ENCODE results near the gene PXMP4. TPM values are rescaled to one million over a fixed set of nuclear protein-coding genes. Genes with fewer than 3 reads are reported as not detected.
A peak's percentile ranks its signal among the peaks of the same experiment; 100 is the strongest.

The PXMP4 gene
- total RNA-seq, 1 donor from 2014 or later: 6.8 TPM

GRCh38 chr20:33654680-33655161 lies 65.4 kb downstream of the PXMP4 start:
- intact Hi-C loops (cut with micrococcal nuclease): no loop called here
- Mint-ChIP-seq H3K9me3 (no peaks in the 10 kb centered on the region), H3K36me3 (ENCODE audit: low read depth) (no peaks in the 10 kb centered on the region), H3K27ac (no peak overlapping the region), H3K4me1 (peaks cover 11% of the 10 kb centered on the region), H3K27me3 (no peaks in the 10 kb centered on the region), H3K4me3 (no peak overlapping the region)
- POLR2A ChIA-PET: no interaction called here
- DNase-seq (no peak), ATAC-seq (ENCODE audit: low read depth) (no peak)
- CTCF ChIA-PET: interaction anchor here (2.5 kb wide), 1 partner anchor 8 kb away, joined by 9 read pairs; the partner anchor contains the start of gene C20orf144
- no peak for TF ChIP-seq CTCF (IDR thresholded peaks at IDR 0.05)

- intact Hi-C loops (cut with micrococcal nuclease): loop anchor here (1.0 kb wide), 1 partner anchor 197 kb away; no protein-coding TSS in a partner anchor
- POLR2A ChIA-PET: interaction anchor here (1.0 kb wide), 1 partner anchor 196 kb away, joined by 4 read pairs; no protein-coding TSS in a partner anchor
- Mint-ChIP-seq H3K27ac (no peak overlapping the region), H3K36me3 (ENCODE audit: low read depth) (no peaks in the 10 kb centered on the region), H3K27me3 (no peaks in the 10 kb centered on the region), H3K9me3 (no peaks in the 10 kb centered on the region), H3K4me3 (no peak overlapping the region), H3K4me1 (peaks cover 11% of the 10 kb centered on the region)
- no peak for TF ChIP-seq CTCF (IDR thresholded peaks at IDR 0.05)
- no peak for ATAC-seq (ENCODE audit: low read depth)
- CTCF ChIA-PET: interaction anchor here (1.0 to 3.1 kb wide), 8 partner anchors 9 to 209 kb away, joined by 3 to 21 read pairs (median 6); partner anchors contain the start of genes ACTL10 and C20orf144
- no peak for DNase-seq
Observed at GRCh38 chr20:33653900-33654596, 66.1 kb downstream of the PXMP4 start.

GRCh38 chr20:33653218-33653899 lies 66.8 kb downstream of the PXMP4 start:
- Mint-ChIP-seq H3K4me3 (no peak overlapping the region), H3K4me1 (peaks cover 11% of the 10 kb centered on the region), H3K27ac (peak overlapping the region; percentile 18), H3K9me3 (no peaks in the 10 kb centered on the region), H3K36me3 (ENCODE audit: low read depth) (no peaks in the 10 kb centered on the region), H3K27me3 (no peaks in the 10 kb centered on the region)
- intact Hi-C loops (cut with micrococcal nuclease): loop anchor here (1.0 kb wide), 1 partner anchor 196 kb away; no protein-coding TSS in a partner anchor
- ATAC-seq (ENCODE audit: low read depth): peak; percentile 88
- no peak for TF ChIP-seq CTCF (IDR thresholded peaks at IDR 0.05)
- ChIA-PET POLR2A (interaction anchor here (0.6 to 1.0 kb wide), 2 partner anchors 13 to 196 kb away, joined by 3 to 4 read pairs; partner anchors contain the start of gene ACTL10), CTCF (interaction anchor here (1.0 to 3.1 kb wide), 8 partner anchors 10 to 208 kb away, joined by 3 to 21 read pairs (median 6); partner anchors contain the start of genes ACTL10 and C20orf144)
- no peak for DNase-seq

Other genes starting within 250 kb of the PXMP4 start
- gene CBFA2T2, start 230.2 kb downstream of the PXMP4 start, total RNA-seq: 13.9 and 15.8 TPM in 2 replicates
- 0.20 and 0.27 TPM in 2 replicates for gene C20orf144, start 58.0 kb downstream of the PXMP4 start, total RNA-seq
- gene ACTL10, start 53.4 kb downstream of the PXMP4 start, total RNA-seq: 2.8 and 3.9 TPM in 2 replicates
- 7.5 and 8.4 TPM in 2 replicates for gene NECAB3, start 45.9 kb downstream of the PXMP4 start, total RNA-seq
- 6.7 and 8.9 TPM in 2 replicates for gene E2F1, start 33.9 kb downstream of the PXMP4 start, total RNA-seq
- gene ZNF341, start 11.7 kb upstream of the PXMP4 start, total RNA-seq: 9.2 and 10.1 TPM in 2 replicates
- gene CHMP4B, start 91.0 kb upstream of the PXMP4 start, total RNA-seq: 116 and 121 TPM in 2 replicates